ENCODE data around the gene EMID1. TPM values are rescaled to one million over a fixed set of nuclear protein-coding genes. Genes with fewer than 3 reads are reported as not detected.
A peak's percentile ranks its signal among the peaks of the same experiment; 100 is the strongest.

The EMID1 gene
- total RNA-seq, 4 donors from 2014 or later, result 0.68 to 53.9 (median 1.9) TPM; not detected in 1

DNA sequence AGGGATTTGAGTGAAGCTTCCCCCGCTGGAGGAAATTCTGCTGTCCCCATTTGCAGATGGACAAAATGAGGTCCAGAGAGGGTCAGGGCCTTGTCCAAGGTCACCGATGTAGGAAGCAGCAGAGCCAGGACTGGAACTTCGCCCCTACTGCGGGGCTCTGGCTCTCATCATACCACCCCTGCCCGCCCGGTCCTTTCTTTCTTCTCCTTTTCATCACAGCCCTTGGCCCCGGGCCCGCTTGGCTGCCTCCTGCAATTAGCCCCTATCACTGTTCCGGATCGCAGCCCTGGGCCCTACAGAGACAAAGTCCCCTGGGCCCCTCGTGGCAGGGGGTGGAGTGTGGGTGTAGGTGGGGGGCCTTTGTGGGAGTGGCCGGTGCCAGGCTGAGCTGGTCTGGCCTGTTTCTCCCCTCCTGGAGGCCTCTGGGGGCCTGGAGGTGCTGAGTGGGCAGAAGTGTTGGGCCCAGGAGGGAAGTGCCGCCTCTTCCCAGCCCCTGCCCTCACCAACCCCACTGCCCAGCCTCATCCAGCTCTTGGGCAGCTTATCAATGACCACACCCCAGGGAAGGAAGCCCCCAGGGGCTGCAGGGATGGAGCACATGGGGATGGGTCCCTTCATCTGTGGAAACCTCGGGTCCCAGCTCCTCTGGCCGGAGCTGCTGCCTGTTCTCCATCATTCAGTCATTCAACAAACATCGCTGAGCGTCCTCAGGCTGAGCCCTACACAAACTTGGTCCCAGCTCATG, 3.4 kb downstream of the EMID1 start:
- H3K27ac ChIP-seq, result no peak overlapping the region
- peaks cover 0 to 11% (median 7%) of the 10 kb centered on the region in 4 donors for H3K4me1 ChIP-seq
- TF ChIP-seq POLR2A (IDR thresholded peaks at IDR 0.05), result no peak
- TF ChIP-seq, protein P1, sequence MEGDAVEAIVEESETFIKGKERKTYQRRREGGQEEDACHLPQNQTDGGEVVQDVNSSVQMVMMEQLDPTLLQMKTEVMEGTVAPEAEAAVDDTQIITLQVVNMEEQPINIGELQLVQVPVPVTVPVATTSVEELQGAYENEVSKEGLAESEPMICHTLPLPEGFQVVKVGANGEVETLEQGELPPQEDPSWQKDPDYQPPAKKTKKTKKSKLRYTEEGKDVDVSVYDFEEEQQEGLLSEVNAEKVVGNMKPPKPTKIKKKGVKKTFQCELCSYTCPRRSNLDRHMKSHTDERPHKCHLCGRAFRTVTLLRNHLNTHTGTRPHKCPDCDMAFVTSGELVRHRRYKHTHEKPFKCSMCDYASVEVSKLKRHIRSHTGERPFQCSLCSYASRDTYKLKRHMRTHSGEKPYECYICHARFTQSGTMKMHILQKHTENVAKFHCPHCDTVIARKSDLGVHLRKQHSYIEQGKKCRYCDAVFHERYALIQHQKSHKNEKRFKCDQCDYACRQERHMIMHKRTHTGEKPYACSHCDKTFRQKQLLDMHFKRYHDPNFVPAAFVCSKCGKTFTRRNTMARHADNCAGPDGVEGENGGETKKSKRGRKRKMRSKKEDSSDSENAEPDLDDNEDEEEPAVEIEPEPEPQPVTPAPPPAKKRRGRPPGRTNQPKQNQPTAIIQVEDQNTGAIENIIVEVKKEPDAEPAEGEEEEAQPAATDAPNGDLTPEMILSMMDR (IDR thresholded peaks at IDR 0.05), result no peak
- TF ChIP-seq EP300 (IDR thresholded peaks at IDR 0.05; ENCODE audit: low read depth), result no peak
- TF ChIP-seq POLR2AphosphoS5 (IDR thresholded peaks at IDR 0.05), result no peak
- intact Hi-C loops (cut with DNase I; ENCODE audit: low total_unique reads) (no loop called here), in situ Hi-C loops (cut with MboI; ENCODE audit: low pct_ligation_motif_present in 1 of 4, low pct_unique_long_range_greater_than_20kb in 1 of 4, low sequenced_read_pairs in 3 of 4) (no loop called here)
- no peaks in the 10 kb centered on the region for H3K9me3 ChIP-seq
- DNase-seq, result peak; percentile 20
- WGBS, 2 donors (ENCODE audit: low coverage in 1 of 2), result 43 to 70% methylated on average over 11 to 16 of the region's 17 CpGs
- no peaks in the 10 kb centered on the region for H3K36me3 ChIP-seq
- H3K27me3 ChIP-seq, result peaks cover 26% of the 10 kb centered on the region
- H3K4me3 ChIP-seq, result no peak overlapping the region

DNA sequence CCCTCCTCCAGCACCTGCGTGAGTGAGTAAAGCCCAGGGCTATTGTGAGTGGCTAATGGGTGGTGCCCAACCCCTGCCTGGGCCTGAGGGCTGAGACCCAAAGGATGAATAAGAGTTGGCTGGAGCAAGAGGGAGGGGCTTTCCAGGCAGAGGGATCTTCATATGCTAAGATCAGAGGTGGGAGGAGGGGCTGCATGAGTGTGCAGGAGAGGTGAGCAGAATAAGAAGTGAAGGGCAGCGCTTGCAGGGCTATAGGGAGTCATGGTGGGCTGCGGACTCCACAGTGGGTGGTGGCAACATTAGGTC, 3.9 kb downstream of the EMID1 start:
- in situ Hi-C loops (cut with MboI; ENCODE audit: low pct_ligation_motif_present in 1 of 4, low pct_unique_long_range_greater_than_20kb in 1 of 4, low sequenced_read_pairs in 3 of 4) (no loop called here), intact Hi-C loops (cut with DNase I; ENCODE audit: low total_unique reads) (no loop called here)
- DNase-seq, result no peak
- peaks cover 26% of the 10 kb centered on the region for H3K27me3 ChIP-seq
- no peaks in the 10 kb centered on the region for H3K36me3 ChIP-seq
- 60 to 88% methylated on average over 1 to 3 of the region's 3 CpGs for WGBS, 2 donors (ENCODE audit: low coverage in 1 of 2)
- H3K4me1 ChIP-seq, result peaks cover 0 to 11% (median 7%) of the 10 kb centered on the region in 4 donors
- no peak for TF ChIP-seq POLR2A (IDR thresholded peaks at IDR 0.05)
- no peak for TF ChIP-seq POLR2AphosphoS5 (IDR thresholded peaks at IDR 0.05)
- no peak for TF ChIP-seq EP300 (IDR thresholded peaks at IDR 0.05; ENCODE audit: low read depth)
- TF ChIP-seq, protein P1 (IDR thresholded peaks at IDR 0.05), result no peak
- no peak overlapping the region for H3K4me3 ChIP-seq
- no peak overlapping the region for H3K27ac ChIP-seq
- H3K9me3 ChIP-seq, result no peaks in the 10 kb centered on the region

DNA sequence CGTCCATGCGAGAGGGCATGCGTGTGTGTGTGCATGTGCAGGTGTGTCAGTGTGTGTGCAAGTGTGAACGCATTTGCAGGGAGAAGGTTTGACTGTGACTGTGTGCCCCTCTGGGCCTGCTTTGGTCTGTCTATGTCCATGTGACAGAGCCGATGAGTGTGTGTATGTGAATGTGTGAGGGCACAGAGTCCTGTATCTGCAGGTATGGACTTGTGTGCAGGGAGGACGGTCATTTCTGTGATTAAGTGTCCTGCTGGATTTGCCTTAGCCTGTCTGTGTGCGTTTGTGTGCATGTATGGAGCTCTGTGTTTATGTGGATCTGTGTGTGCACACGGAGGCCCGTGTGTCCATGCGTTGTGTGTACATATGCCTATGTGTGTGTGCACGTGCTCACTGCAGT, 5.4 kb downstream of the EMID1 start:
- peaks cover 17% of the 10 kb centered on the region for H3K27me3 ChIP-seq
- intact Hi-C loops (cut with DNase I; ENCODE audit: low total_unique reads) (no loop called here), in situ Hi-C loops (cut with MboI; ENCODE audit: low pct_ligation_motif_present in 1 of 4, low pct_unique_long_range_greater_than_20kb in 1 of 4, low sequenced_read_pairs in 3 of 4) (no loop called here)

DNA sequence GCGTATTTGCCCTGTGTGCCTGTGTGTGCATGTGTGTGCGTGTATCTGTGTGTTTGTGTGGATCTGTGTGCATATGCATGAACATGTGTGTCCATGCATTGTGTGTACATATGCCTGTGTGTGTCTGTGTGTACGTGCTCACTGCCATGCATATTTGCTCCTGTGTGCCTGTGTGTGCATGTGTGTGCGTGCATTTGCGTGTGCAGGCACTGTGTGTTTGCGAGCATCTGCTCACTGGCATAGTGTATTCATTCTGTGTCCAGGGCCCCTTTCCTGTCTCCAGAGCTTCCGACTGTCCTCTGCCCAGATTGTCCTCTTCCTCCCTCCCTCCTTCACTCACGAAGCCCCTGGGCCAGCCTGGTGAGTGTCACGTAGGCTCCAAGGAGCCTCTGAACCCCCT, 5.8 kb downstream of the EMID1 start:
- no peak for TF ChIP-seq POLR2A (IDR thresholded peaks at IDR 0.05)
- no peak for TF ChIP-seq EP300 (IDR thresholded peaks at IDR 0.05; ENCODE audit: low read depth)
- no peak for TF ChIP-seq POLR2AphosphoS5 (IDR thresholded peaks at IDR 0.05)
- TF ChIP-seq, protein P1 (IDR thresholded peaks at IDR 0.05), result no peak
- H3K4me3 ChIP-seq, result no peak overlapping the region
- no peak for DNase-seq
- H3K9me3 ChIP-seq, result no peaks in the 10 kb centered on the region
- peaks cover 13% of the 10 kb centered on the region for H3K27me3 ChIP-seq
- 90% methylated on average over 9 of the region's 9 CpGs; no CpG with 5 or more reads in 1 of the 2 donors for WGBS, 2 donors (ENCODE audit: low coverage in 1 of 2)
- H3K27ac ChIP-seq, result no peak overlapping the region
- intact Hi-C loops (cut with DNase I; ENCODE audit: low total_unique reads) (no loop called here), in situ Hi-C loops (cut with MboI; ENCODE audit: low pct_ligation_motif_present in 1 of 4, low pct_unique_long_range_greater_than_20kb in 1 of 4, low sequenced_read_pairs in 3 of 4) (no loop called here)
- H3K36me3 ChIP-seq, result no peaks in the 10 kb centered on the region
- peaks cover 0 to 5% (median 1%) of the 10 kb centered on the region in 4 donors for H3K4me1 ChIP-seq

More for the DNA sequence above, 5.4 kb downstream of the EMID1 start:
- TF ChIP-seq, protein P1 (IDR thresholded peaks at IDR 0.05), result no peak
- no peak for TF ChIP-seq POLR2AphosphoS5 (IDR thresholded peaks at IDR 0.05)
- TF ChIP-seq EP300 (IDR thresholded peaks at IDR 0.05; ENCODE audit: low read depth), result no peak
- TF ChIP-seq POLR2A (IDR thresholded peaks at IDR 0.05), result no peak
- 92 to 94% methylated on average over 2 to 11 of the region's 11 CpGs for WGBS, 2 donors (ENCODE audit: low coverage in 1 of 2)
- Histone ChIP-seq H3K36me3 (no peaks in the 10 kb centered on the region), H3K4me1 (peaks cover 0 to 9% (median 4%) of the 10 kb centered on the region in 4 donors), H3K4me3 (no peak overlapping the region), H3K9me3 (no peaks in the 10 kb centered on the region), H3K27ac (no peak overlapping the region)
- DNase-seq, result no peak
